Ascending aorta (tissue), 2 donors: ENCODE measurements around the gene MED19. TPM values are rescaled to one million over a fixed set of nuclear protein-coding genes. Genes with fewer than 3 reads are reported as not detected.

ENCODE experiments used
- DNase-seq, 2 donors: peaks; one replicate each; pipeline ENCODE4 v3.0.0-alpha.2; 2019; ENCODE audit warnings: low spot score in 2 of 2
- H3K27ac ChIP-seq, 2 donors: fragments of 200-600 bp; sonication (generic); one replicate each; pipeline ENCODE4 v1.5.1; 2016 to 2017; ENCODE audit warnings: mild to moderate bottlenecking in 1 of 2
- H3K27me3 ChIP-seq: fragments of 200-600 bp; sonication (generic); one replicate; pipeline ENCODE4 v1.5.1; 2017
- H3K36me3 ChIP-seq, 2 donors: fragments of 200-600 bp; sonication (generic); one replicate each; pipeline ENCODE4 v1.5.1; 2016
- H3K4me1 ChIP-seq, 2 donors: fragments of 200-600 bp; sonication (generic); one replicate each; pipeline ENCODE4 v1.5.1; 2016 to 2017; ENCODE audit warnings: mild to moderate bottlenecking in 1 of 2
- H3K4me3 ChIP-seq, 2 donors: fragments of 200-600 bp; sonication (generic); one replicate each; pipeline ENCODE4 v1.5.1; 2016 to 2017; ENCODE audit warnings: mild to moderate bottlenecking in 1 of 2
- H3K9me3 ChIP-seq, 2 donors: fragments of 200-600 bp; sonication (generic); one replicate each; pipeline ENCODE4 v1.5.1; 2016
- CTCF ChIP-seq, 3 experiments: fragments of 200-600 bp in 2 of 3; fragments of 450-650 bp in 1 of 3; sonication (generic) in 2 of 3; IDR thresholded peaks; one replicate each; pipeline ENCODE4 v1.5.1; 2016 to 2019; ENCODE audit warnings: antibody characterized with exemption in 3 of 3, mild to moderate bottlenecking in 1 of 3, moderate library complexity in 1 of 3
- intact Hi-C: fragments of 100-400 bp; cut with DNase I; formaldehyde crosslinking; loops from one replicate; pipeline ENCODE4 v1.15.1; 2023
- total RNA-seq: library from RNA; depleted of rRNA; stranded (reverse); fragments of >200 nt; gene quantifications from one replicate; pipeline ENCODE4 v1.1.0, GENCODE V29; 2016

The MED19 gene
- total RNA-seq, 1 donor from 2014 or later: 35.2 TPM

DNA sequence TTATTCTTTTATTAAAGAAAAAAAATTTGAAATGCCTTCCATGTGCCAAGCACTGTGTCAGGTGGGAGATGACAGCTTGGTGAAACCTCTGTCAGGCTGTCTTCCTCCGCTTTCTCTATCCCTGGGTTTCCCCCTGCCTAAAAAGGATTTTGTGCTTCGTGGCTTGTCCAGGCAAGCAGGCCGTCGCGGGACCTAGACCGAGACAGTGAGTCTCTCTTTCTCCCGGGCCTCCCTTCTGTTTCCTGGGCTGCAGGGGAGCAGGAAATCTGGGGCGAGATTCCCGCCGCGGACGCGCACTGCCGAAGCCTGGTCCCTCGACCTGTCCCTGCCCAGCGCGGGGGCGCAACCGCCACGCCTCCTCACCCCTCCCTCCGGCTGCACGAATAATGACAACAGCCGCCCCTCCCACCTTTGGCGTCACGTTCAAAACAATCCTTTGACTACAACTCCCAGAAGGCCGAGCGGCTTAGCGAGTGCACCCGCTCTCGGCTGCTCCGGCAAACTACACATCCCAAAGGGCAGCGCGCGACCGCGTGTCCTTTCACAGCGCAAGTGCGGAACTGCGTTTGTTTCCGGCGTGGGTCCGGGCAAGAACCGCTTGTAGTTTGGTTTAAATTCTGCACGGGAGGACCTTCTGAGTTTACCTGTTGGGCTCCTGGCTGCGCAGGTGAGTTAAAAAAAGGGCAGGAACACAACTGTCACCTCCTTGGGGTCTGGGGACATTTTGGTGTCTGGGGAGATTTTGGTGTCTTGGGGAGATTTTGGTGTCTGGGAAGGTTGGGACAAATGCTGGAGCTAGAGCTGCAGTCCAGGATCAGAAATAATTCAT lies 54.6 kb downstream of the MED19 start, which contains the start of gene CLP1:
Gene CLP1 (plus strand): TSS at position 569 of the 829 bp plus-strand sequence. CDS start 1,715 bp downstream, outside the sequence.
- no peak for TF ChIP-seq CTCF (IDR thresholded peaks at IDR 0.05)
- Histone ChIP-seq H3K4me3 (peak within 1 kb of the TSS; percentile 67 to 70), H3K9me3 (no peaks in the 10 kb centered on the region), H3K36me3 (peaks cover 25 to 32% of the 10 kb centered on the region in 2 donors), H3K27me3 (no peaks in the 10 kb centered on the region), H3K27ac (peak within 1 kb of the TSS; percentile 87 to 88), H3K4me1 (peaks cover 0 to 6% of the 10 kb centered on the region in 2 donors)
- DNase-seq: peak; percentile 98 to 100
- intact Hi-C loops: loop anchor here (1.0 to 2.0 kb wide), 3 partner anchors 10 to 921 kb away; partner anchors contain the start of genes MED19, TMX2 and ZFP91

- H3K9me3 ChIP-seq: no peaks in the 10 kb centered on the region
- H3K27ac ChIP-seq: peak overlapping the region; percentile 87 to 88
- peaks cover 19 to 26% of the 10 kb centered on the region in 2 donors for H3K36me3 ChIP-seq
- H3K4me3 ChIP-seq: peak overlapping the region; percentile 55 to 67
- peaks cover 0 to 6% of the 10 kb centered on the region in 2 donors for H3K4me1 ChIP-seq
- TF ChIP-seq CTCF (IDR thresholded peaks at IDR 0.05): no peak
- intact Hi-C loops: loop anchor here (1.0 to 2.0 kb wide), 3 partner anchors 10 to 922 kb away; partner anchors contain the start of genes MED19, TMX2 and ZFP91
- peak in 1 of 2 donors; percentile 57 for DNase-seq
- H3K27me3 ChIP-seq: no peaks in the 10 kb centered on the region
Measured at GRCh38 chr11:57656885-57657193, 55.2 kb downstream of the MED19 start.

Other genes starting within 250 kb of the MED19 start
- 18.4 TPM for gene SLC43A1, start 196.5 kb downstream of the MED19 start, total RNA-seq
- gene TIMM10, start 181.5 kb downstream of the MED19 start, total RNA-seq: not detected
- not detected for gene SMTNL1, start 174.6 kb downstream of the MED19 start, total RNA-seq
- 44.9 TPM for gene UBE2L6, start 144.5 kb downstream of the MED19 start, total RNA-seq
- 607 TPM for gene SERPING1, start 114.5 kb downstream of the MED19 start, total RNA-seq
- not detected for gene YPEL4, start 62.3 kb downstream of the MED19 start, total RNA-seq
- 1.2 TPM for gene CLP1, start 54.5 kb downstream of the MED19 start, total RNA-seq
- 26.2 TPM for gene ZDHHC5, start 44.1 kb downstream of the MED19 start, total RNA-seq
- 65.3 TPM for gene TMX2, start 378 bp upstream of the MED19 start, total RNA-seq
- 113 TPM for gene SELENOH, start 29.3 kb upstream of the MED19 start, total RNA-seq
- gene BTBD18, start 39.6 kb upstream of the MED19 start, total RNA-seq: not detected
- gene CTNND1, start 49.6 kb upstream of the MED19 start, total RNA-seq: 69.5 TPM